GM18508 (cell line): Measurements from ENCODE around the gene LDLRAD4.
A peak's percentile ranks its signal among the peaks of the same experiment; 100 is the strongest.

Experiments used
- ATAC-seq: cut with Tn5 transposase; IDR thresholded peaks from one replicate; pipeline ENCODE4 v1.9.1; 2021; ENCODE audit warnings: moderate number of reproducible peaks; ENCODE audit not compliant: insufficient read depth, unreplicated experiment

The LDLRAD4 gene

DNA sequence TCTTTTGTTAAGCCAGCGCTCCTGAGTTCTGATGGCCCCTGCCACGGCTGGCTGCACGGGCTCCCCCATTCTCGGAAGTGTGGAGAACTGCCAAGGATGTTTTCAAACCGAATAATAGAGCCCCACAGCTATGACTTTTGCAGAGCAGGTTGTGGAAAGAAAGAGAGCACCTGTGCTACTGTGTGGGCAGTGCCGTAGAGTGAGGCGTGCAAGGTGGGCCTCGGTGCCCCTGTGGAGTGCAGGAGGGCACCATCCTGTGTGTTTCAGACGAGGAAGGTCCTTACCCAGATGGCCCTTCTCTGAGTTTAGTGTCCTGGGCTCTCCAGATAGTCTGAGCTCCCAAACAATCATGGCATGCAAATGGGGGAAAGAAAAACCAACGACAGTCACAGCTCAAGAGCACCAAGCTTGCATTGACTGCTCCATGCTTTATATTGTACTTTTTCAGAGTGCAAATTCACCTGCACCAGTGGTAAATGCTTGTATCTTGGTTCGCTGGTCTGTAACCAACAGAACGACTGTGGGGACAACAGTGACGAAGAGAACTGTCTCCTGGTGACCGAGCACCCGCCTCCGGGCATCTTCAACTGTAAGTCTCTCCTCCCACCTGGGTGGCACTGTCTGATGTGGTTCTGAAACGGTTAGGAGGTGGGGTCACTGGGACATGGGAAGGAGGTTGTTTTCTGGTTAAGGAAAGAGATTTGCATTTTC, 219.4 kb downstream of the LDLRAD4 start:
- ATAC-seq = no peak

- ATAC-seq = no peak
These were observed 220.0 kb downstream of the LDLRAD4 start for GRCh38 chr18:13438507-13439056.

DNA sequence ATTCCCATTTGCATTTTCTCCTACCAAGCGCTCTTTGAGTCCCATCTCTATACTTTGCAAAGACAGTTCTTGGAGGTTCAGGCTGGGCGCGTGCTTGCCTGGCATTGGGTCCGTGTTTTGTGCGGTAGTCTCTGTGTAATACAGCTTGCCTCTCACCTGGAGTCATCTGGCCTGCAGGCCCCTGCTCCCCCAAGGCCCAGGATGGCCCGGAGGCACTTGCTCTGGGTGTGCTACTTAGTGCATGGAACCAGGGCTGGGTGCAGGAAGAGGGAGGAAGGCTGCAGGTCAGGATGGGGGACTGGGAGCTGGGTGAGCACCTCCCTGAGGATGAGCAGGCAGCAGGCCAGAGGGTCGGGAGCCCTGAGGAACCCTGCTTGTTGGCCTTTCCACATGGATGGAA, 220.9 kb downstream of the LDLRAD4 start:
- no peak for ATAC-seq

GRCh38 chr18:13440277-13441248, 222.0 kb downstream of the LDLRAD4 start:
- ATAC-seq = no peak

GRCh38 chr18:13441736-13442135, 223.2 kb downstream of the LDLRAD4 start:
- no peak for ATAC-seq

DNA sequence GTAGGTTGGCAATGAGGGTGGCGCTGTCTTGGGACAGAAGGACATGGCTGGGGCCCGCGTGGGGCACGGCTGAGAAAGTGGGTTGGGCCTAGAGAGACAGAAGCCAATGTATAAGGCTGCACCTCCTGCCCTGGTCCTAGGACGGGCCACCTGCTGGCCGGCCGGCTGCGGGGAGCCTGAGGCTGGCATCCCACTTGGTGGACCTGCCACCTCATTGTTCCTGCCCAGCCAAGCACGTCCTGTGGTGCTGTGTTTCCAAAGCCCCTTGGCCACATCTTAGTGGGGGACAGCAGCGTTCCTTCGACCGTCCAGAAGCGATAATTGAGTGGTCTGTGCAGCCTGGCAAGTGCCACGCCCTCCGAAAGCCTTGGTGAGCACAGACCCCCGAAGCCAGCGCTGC, 223.9 kb downstream of the LDLRAD4 start:
- no peak for ATAC-seq

- no peak for ATAC-seq
These were observed 225.0 kb downstream of the LDLRAD4 start for GRCh38 chr18:13443552-13443951.

- no peak for ATAC-seq
These were observed 226.1 kb downstream of the LDLRAD4 start for GRCh38 chr18:13444430-13445240.

- no peak for ATAC-seq
These were observed 226.8 kb downstream of the LDLRAD4 start for GRCh38 chr18:13445241-13445897.

DNA sequence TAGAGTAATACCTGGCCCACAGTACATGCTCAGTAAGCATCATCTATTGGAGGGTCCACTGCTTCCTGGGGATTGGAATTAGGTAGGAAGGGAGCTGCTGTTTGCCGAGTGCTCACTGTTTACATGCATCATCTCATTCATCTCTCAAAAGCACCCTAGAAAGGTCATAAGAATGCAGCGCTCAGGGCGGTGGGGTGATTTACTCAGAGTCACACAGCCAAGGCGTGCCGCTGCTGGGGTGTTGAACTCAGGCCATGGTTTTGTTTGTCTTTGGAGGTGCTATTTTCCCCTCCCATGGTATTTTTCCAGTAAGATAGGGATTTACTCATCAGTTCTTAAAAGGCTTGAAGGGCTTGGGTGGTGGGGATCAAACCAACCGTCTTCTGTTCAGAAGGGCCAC, 227.5 kb downstream of the LDLRAD4 start:
- no peak for ATAC-seq

- ATAC-seq = no peak
These were observed 228.3 kb downstream of the LDLRAD4 start for GRCh38 chr18:13446610-13447461.

DNA sequence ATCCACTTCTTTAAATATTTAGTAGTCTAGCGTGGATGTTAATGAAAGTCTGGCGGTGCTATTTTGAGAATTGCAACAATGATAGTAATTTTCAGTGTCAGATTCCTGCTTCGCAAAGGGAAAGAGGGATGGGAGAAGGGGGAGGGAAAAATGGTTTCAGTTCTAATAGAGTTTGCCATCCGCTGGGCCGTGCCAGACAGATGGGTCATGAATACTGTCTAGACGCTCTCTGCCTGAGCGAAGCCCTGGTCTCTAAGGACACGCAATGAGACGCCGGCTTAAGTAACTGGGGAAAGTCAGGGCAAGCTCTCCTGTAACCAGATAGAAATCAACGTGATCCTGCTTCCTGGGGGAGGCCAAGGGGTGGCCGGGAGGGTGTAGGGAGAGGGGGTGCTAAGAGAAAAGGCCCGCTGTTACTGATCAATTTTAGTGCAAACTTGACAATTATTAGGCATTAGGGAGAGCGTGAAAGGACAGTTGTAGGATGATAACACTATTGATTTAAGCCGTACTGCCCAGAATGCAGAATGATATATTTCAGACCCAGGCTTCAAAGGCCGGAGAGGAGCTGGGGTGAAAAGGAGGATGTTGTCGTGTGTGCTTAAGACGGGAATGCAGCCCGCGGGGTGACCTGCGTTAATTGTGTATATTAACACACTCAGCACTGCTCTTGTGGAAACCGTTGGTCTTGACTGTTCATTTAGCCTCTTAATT, 229.2 kb downstream of the LDLRAD4 start:
- no peak for ATAC-seq

DNA sequence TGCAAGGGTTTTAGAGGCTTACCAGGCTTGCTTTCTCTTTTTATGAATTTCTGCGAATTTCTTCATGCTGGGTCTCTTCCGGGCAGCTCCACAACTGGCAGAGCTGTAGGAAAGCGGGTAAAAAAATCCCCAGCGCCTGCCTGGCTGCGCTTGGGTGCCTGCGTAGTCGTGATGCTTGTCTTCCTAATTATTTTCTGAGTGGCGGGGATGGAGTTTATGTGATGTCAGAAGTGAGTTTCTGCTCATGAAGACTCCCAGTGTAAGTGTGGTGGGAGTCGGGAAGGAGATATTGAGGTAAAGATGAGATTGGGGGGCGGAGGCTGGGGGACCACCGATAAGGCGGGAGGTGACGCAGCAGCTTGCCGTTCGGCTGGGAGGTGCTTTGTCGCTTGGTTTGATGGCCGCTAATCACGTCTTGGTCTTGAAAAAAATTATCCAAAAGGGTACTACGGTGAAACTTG, 229.8 kb downstream of the LDLRAD4 start:
- no peak for ATAC-seq

GRCh38 chr18:13449651-13450050, 231.1 kb downstream of the LDLRAD4 start:
- ATAC-seq = no peak

DNA sequence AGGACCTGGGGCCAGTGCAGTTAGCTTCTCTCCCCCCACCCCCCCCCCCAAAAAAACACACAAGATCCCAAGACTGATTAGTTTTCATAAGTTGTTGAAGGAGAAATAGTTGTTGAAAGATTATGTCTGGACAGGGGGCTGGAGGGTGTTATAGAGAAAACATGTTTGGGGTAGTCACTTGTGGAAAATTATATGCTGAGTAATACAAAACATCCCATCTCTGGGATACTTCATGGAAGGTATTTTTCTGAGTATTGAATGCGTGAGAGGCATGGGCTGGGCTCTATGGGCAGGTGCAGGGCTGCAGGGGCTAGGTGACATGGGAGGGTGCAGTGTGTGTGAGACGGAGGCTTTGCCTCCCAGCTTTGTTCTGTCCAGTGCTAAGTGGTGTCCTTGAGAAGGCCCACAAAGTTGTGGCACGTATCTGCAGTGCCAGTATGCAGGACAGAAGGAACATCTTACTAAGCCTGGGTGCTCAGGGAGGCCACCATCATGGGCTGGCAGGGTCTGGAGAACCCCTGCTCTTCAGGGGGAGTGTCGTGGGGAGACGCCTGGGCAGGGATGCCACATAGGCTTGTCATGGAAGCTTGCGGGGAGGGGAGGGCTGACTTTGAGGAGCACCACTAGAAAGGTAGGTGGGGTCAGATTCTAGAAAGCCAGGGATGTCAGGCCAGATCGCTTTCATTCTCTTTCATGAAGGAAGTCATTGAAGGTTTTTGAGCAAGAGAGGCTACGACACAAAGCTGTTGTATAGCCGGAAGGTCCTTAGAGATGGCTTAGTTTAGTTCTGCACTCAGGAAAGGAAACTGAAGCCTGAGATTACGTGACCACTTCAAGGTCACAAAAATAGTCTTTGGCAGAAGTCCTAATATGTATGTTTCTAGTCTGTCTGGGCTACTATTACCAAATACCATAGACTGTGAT, 232.0 kb downstream of the LDLRAD4 start:
- peak; percentile 62 for ATAC-seq

GRCh38 chr18:13451213-13451540, 232.6 kb downstream of the LDLRAD4 start:
- ATAC-seq = no peak

DNA sequence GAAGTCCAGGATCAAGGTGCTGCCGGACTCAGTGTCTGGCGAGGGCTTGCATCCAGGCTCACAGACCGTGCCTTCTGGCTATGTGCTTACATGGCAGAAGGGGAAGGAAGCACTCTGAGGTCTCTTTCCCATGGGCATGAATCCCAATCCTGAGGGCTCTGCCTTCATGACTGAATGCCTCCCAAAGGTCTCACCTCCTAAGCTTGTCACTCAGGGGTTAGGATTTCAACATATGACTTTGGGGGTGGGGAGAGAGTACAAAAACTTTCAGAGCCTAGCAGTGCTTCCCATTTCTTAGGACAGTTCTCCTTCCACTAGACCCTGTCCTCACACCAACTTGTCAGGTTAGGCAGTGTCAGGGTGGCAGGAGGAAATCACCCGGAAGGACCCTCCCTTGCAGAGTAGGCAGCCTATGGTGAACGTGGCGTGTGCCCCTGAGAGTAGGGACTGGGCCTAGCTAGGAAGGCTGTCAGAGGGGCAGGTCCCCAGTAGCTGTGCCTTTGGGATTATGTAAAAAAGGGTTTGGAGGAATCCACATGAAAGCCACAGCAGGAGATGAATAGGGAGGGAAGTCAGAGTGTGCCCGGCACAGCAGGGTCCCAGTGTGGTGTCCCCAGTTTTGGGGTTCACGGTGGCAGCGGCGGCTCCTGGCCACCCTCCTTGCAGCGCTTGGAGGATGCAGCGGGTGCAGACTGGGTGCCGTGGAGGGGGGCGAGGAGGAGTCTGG, 233.3 kb downstream of the LDLRAD4 start:
- ATAC-seq = no peak
